HG03565 (cell line): ENCODE results near the gene FMC1.
"Not testable (repeated sequence)": the region's sequence is repeated elsewhere in the genome, so short reads cannot be mapped to it uniquely, and the experiment has no call there.

Experiments used
- ATAC-seq: cut with Tn5 transposase; IDR thresholded peaks from one replicate; pipeline ENCODE4 v1.9.1; 2021; ENCODE audit warnings: mild to moderate bottlenecking, moderate library complexity; ENCODE audit not compliant: unreplicated experiment

The FMC1 gene

GRCh38 chr7:139340037-139340807, 915 bp upstream of the FMC1 start:
- peak; percentile 80 for ATAC-seq

GRCh38 chr7:139340808-139341057, 404 bp upstream of the FMC1 start:
- no peak for ATAC-seq

- peak; percentile 26 for ATAC-seq
Measured at GRCh38 chr7:139341776-139342226, 664 bp downstream of the FMC1 start.

GRCh38 chr7:139345042-139345441, 3.9 kb downstream of the FMC1 start:
- ATAC-seq = no peak

- ATAC-seq = no peak
Measured at GRCh38 chr7:139351027-139351426, 9.9 kb downstream of the FMC1 start.

GRCh38 chr7:139354729-139355128, 13.6 kb downstream of the FMC1 start:
- ATAC-seq = no peak

- no peak for ATAC-seq
Measured at GRCh38 chr7:139355320-139355719, 14.2 kb downstream of the FMC1 start.

- ATAC-seq = not testable (repeated sequence)
Measured at GRCh38 chr7:139357729-139358506, 16.8 kb downstream of the FMC1 start.

- no peak for ATAC-seq
Measured at GRCh38 chr7:139358541-139359365, 17.6 kb downstream of the FMC1 start.

- ATAC-seq = peak; percentile 78
Measured at GRCh38 chr7:139359366-139360209, 18.5 kb downstream of the FMC1 start, which contains the start of gene LUC7L2. TSS of gene LUC7L2 (plus strand) at chr7:139359894. CDS start at chr7:139360262, 368 bp downstream.

GRCh38 chr7:139360210-139360947, 19.2 kb downstream of the FMC1 start:
- ATAC-seq = peak; percentile 38

GRCh38 chr7:139360948-139361307, 19.8 kb downstream of the FMC1 start:
- no peak for ATAC-seq

- ATAC-seq = no peak
Measured at GRCh38 chr7:139361523-139361922, 20.4 kb downstream of the FMC1 start.

GRCh38 chr7:139362302-139362701, 21.2 kb downstream of the FMC1 start:
- no peak for ATAC-seq

- ATAC-seq = no peak
Measured at GRCh38 chr7:139362981-139363380, 21.8 kb downstream of the FMC1 start.

- no peak for ATAC-seq
Measured at GRCh38 chr7:139365336-139365735, 24.2 kb downstream of the FMC1 start.

- no peak for ATAC-seq
Measured at GRCh38 chr7:139366400-139366799, 25.3 kb downstream of the FMC1 start.

GRCh38 chr7:139367438-139368155, 26.5 kb downstream of the FMC1 start:
- no peak for ATAC-seq

GRCh38 chr7:139370301-139370942, 29.3 kb downstream of the FMC1 start:
- no peak for ATAC-seq
